PC-9 (cell line): ENCODE results near the gene FREM2.

Source experiments
- CTCF ChIP-seq: fragments of 200-600 bp; sonication (generic); conservative IDR thresholded peaks from 2 replicates; pipeline ENCODE4 v1.6.1; 2017; ENCODE audit warnings: mixed run types, antibody characterized with exemption, mild to moderate bottlenecking, moderate library complexity
- EZH2 ChIP-seq: fragments of 200-600 bp; sonication (generic); IDR thresholded peaks from 2 replicates; pipeline ENCODE4 v1.8.0; 2017; ENCODE audit warnings: antibody characterized with exemption, low read depth

GRCh38 chr13:38819053-38819452 is 132.2 kb downstream of the FREM2 start:
- no peak for TF ChIP-seq CTCF
- TF ChIP-seq EZH2: no peak
